DOHH2 (cell line): ENCODE measurements around the gene CCL19.

ENCODE experiments used
- H3F3A ChIP-seq: fragments of 200-600 bp; sonication (generic), shearing (Covaris generic); 2 replicates; pipeline ENCODE4 v1.6.0; 2016; ENCODE audit warnings: antibody characterized with exemption, mild to moderate bottlenecking; ENCODE audit not compliant: control insufficient read depth, insufficient read depth
- H3K27ac ChIP-seq: fragments of 200-600 bp; sonication (generic); 2 replicates; pipeline ENCODE4 v1.5.1; 2014; ENCODE audit warnings: low read depth, mild to moderate bottlenecking, low read length, moderate library complexity
- H3K27me3 ChIP-seq: fragments of 200-600 bp; sonication (generic); 2 replicates; pipeline ENCODE4 v1.6.1; 2014; ENCODE audit warnings: mild to moderate bottlenecking, low read length, mixed read lengths; ENCODE audit not compliant: control insufficient read depth
- H3K36me3 ChIP-seq: fragments of 200-600 bp; sonication (generic); 2 replicates; pipeline ENCODE4 v1.6.1; 2014; ENCODE audit warnings: mild to moderate bottlenecking, low read length, moderate library complexity, mixed read lengths; ENCODE audit not compliant: control insufficient read depth
- H3K4me1 ChIP-seq: fragments of 200-600 bp; sonication (generic); 2 replicates; pipeline ENCODE4 v1.6.1; 2014; ENCODE audit warnings: mild to moderate bottlenecking, low read length, mixed read lengths; ENCODE audit not compliant: control insufficient read depth
- H3K4me2 ChIP-seq: fragments of 200-600 bp; sonication (generic); 2 replicates; pipeline ENCODE4 v1.6.0; 2014; ENCODE audit warnings: mild to moderate bottlenecking, low read length, moderate library complexity
- H3K4me3 ChIP-seq: fragments of 200-600 bp; sonication (generic); 2 replicates; pipeline ENCODE4 v1.5.1; 2014; ENCODE audit warnings: mild to moderate bottlenecking, low read length, mixed read lengths
- H3K79me2 ChIP-seq: fragments of 200-600 bp; sonication (generic); 2 replicates; pipeline ENCODE4 v1.6.1; 2014; ENCODE audit warnings: mild to moderate bottlenecking, low read length, mixed read lengths; ENCODE audit not compliant: control insufficient read depth
- H3K9me2 ChIP-seq: fragments of 200-600 bp; sonication (generic); replicated peaks from 2 replicates; pipeline ENCODE4 v1.6.1; 2014; ENCODE audit warnings: mild to moderate bottlenecking, low read length, mixed read lengths; ENCODE audit not compliant: control insufficient read depth
- H3K9me3 ChIP-seq: fragments of 200-600 bp; sonication (generic); 2 replicates; pipeline ENCODE4 v1.6.1; 2014; ENCODE audit warnings: antibody characterized with exemption, low read length, mixed read lengths; ENCODE audit not compliant: control insufficient read depth, insufficient read depth
- H4K20me1 ChIP-seq: fragments of 200-600 bp; sonication (generic); 2 replicates; pipeline ENCODE4 v1.6.0; 2014; ENCODE audit warnings: low read depth, mild to moderate bottlenecking, antibody characterized with exemption, low read length, moderate library complexity; ENCODE audit not compliant: control insufficient read depth, insufficient read depth
- EZH2phosphoT487 ChIP-seq: fragments of 200-600 bp; sonication (generic); IDR thresholded peaks from 2 replicates; pipeline ENCODE4 v1.6.1; 2017; ENCODE audit warnings: borderline replicate concordance, mild to moderate bottlenecking, antibody characterized with exemption, low read length, moderate library complexity, mixed read lengths
- TF ChIP-seq, protein P1 (sequence below): fragments of 200-600 bp; sonication (generic); IDR thresholded peaks from one replicate; pipeline ENCODE4 v1.5.1; 2014; ENCODE audit warnings: antibody characterized with exemption, mild to moderate bottlenecking, low read depth, low read length; ENCODE audit not compliant: poor library complexity, severe bottlenecking

The CCL19 gene

DNA sequence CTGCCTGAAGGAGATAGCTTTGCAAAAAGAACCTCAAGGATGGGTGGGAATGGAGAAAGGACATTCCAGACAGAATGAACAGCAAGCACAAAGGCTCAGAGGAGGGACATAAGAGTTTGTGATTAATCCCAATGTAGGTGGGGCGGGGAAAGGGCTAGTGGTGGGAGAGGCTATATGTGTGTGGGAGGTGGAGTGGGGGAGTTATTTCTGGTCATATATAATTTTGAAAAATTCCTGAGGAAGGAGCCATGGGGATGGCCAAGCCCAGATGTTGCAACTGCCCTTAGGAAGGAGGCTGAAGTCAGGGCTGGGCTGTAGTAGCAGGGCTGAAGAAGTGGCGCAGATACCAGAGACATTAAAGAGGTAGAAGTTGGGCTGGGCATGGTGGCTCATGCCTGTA is 15.2 kb downstream of the CCL19 start:
- no peaks in the 10 kb centered on the region for H3K9me2 ChIP-seq
- no peaks in the 10 kb centered on the region for H4K20me1 ChIP-seq
- no peaks in the 10 kb centered on the region for H3K27me3 ChIP-seq
- no peaks in the 10 kb centered on the region for H3K36me3 ChIP-seq
- H3F3A ChIP-seq, result no peaks in the 10 kb centered on the region
- H3K4me1 ChIP-seq, result no peaks in the 10 kb centered on the region
- H3K27ac ChIP-seq, result no peak overlapping the region
- no peak overlapping the region for H3K4me3 ChIP-seq
- no peaks in the 10 kb centered on the region for H3K79me2 ChIP-seq
- TF ChIP-seq, protein P1, sequence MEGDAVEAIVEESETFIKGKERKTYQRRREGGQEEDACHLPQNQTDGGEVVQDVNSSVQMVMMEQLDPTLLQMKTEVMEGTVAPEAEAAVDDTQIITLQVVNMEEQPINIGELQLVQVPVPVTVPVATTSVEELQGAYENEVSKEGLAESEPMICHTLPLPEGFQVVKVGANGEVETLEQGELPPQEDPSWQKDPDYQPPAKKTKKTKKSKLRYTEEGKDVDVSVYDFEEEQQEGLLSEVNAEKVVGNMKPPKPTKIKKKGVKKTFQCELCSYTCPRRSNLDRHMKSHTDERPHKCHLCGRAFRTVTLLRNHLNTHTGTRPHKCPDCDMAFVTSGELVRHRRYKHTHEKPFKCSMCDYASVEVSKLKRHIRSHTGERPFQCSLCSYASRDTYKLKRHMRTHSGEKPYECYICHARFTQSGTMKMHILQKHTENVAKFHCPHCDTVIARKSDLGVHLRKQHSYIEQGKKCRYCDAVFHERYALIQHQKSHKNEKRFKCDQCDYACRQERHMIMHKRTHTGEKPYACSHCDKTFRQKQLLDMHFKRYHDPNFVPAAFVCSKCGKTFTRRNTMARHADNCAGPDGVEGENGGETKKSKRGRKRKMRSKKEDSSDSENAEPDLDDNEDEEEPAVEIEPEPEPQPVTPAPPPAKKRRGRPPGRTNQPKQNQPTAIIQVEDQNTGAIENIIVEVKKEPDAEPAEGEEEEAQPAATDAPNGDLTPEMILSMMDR, result no peak
- no peak for TF ChIP-seq EZH2phosphoT487
- H3K9me3 ChIP-seq, result no peaks in the 10 kb centered on the region
- H3K4me2 ChIP-seq, result no peak overlapping the region

DNA sequence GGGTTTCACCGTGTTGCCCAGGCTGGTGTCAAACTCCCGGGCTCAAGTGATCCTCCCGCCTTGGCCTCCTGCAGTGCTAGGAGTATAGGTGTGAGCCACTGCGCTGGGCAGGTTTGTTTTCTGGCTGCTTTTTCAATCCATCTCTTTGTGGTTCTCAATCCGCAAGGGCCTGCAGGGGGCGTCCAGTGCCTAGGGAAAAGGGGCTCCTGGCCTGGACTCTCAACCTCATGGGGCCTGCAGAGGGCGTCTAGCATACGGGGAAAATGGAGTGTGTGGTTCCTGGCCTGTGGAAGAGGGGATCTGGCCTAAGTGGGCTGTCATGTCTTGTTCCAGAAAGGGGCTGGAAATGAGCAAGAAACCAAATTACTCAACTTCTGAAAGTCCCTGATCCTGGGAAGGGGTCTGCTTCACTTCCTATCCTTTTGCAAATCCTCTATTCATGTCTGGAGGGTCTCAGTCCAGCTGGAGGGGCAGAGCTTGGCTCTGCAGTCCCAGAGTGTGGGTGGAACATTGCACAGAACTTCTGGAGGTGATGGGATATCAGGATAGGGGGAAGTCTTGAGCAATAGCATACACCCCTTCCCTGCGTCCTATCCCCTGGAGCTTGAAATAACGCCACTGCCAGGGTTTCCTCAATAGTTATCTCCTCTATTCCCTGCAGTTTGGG is 15.9 kb downstream of the CCL19 start:
- TF ChIP-seq, protein P1, result peak; percentile 97
- no peak for TF ChIP-seq EZH2phosphoT487
- no peak overlapping the region for H3K27ac ChIP-seq
- no peaks in the 10 kb centered on the region for H3K4me1 ChIP-seq
- H4K20me1 ChIP-seq, result no peaks in the 10 kb centered on the region
- H3K9me2 ChIP-seq, result no peaks in the 10 kb centered on the region
- no peaks in the 10 kb centered on the region for H3K9me3 ChIP-seq
- H3F3A ChIP-seq, result no peaks in the 10 kb centered on the region
- no peaks in the 10 kb centered on the region for H3K27me3 ChIP-seq
- no peaks in the 10 kb centered on the region for H3K36me3 ChIP-seq
- H3K4me3 ChIP-seq, result no peak overlapping the region
- no peak overlapping the region for H3K4me2 ChIP-seq
- no peaks in the 10 kb centered on the region for H3K79me2 ChIP-seq

DNA sequence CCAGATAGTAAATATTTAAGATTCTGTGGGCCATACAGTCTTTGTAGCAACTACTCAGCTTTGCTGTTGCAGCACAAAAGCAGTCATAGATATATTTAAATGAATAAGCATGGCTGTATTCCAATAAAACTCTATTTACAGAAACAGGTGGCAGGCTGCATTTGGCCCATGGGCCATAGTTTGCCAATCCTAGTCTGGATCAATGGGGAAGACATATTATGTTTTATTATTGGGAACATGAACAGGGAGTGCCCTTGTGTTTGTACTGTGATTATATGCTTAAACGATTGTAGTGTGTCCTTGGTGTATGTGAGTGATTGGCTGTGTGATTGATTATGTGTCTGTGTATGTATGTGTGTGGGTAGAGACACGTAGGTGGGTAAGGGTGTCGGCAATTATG is 16.6 kb downstream of the CCL19 start:
- H3K36me3 ChIP-seq, result no peaks in the 10 kb centered on the region
- H3K9me3 ChIP-seq, result no peaks in the 10 kb centered on the region
- TF ChIP-seq, protein P1, result no peak
- no peak for TF ChIP-seq EZH2phosphoT487
- H3K79me2 ChIP-seq, result no peaks in the 10 kb centered on the region
- H3K4me2 ChIP-seq, result no peak overlapping the region
- H3K4me1 ChIP-seq, result no peaks in the 10 kb centered on the region
- H3K9me2 ChIP-seq, result no peaks in the 10 kb centered on the region
- H3K27ac ChIP-seq, result no peak overlapping the region
- no peaks in the 10 kb centered on the region for H3F3A ChIP-seq
- no peaks in the 10 kb centered on the region for H3K27me3 ChIP-seq
- H4K20me1 ChIP-seq, result no peaks in the 10 kb centered on the region
- H3K4me3 ChIP-seq, result no peak overlapping the region
